Measurements from ENCODE around the gene TMEM126A.

- TF ChIP-seq CTCF (IDR thresholded peaks at IDR 0.05) (no peak), POLR2A (IDR thresholded peaks at IDR 0.05) (no peak)
These were observed 14.4 kb downstream of the TMEM126A start for GRCh38 chr11:85661972-85662664.

Measured in body of pancreas (tissue), 4 donors.